IMR-90 (cell line): ENCODE results near the gene RPS5. TPM values are rescaled to one million over a fixed set of nuclear protein-coding genes. Genes with fewer than 3 reads are reported as not detected.
A peak's percentile ranks its signal among the peaks of the same experiment; 100 is the strongest.

Source experiments
- BHLHE40 ChIP-seq: fragments of 150-350 bp; IDR thresholded peaks from 2 replicates; pipeline ENCODE4 v1.6.1; 2016; ENCODE audit warnings: mild to moderate bottlenecking, low read depth, low read length
- MAFK ChIP-seq: IDR thresholded peaks from 2 replicates; pipeline ENCODE4 v1.6.1; 2012; ENCODE audit warnings: low read depth, low read length, improper control_type of control experiment
- MAZ ChIP-seq: IDR thresholded peaks from 2 replicates; pipeline ENCODE4 v1.6.1; 2012; ENCODE audit warnings: low read depth, mild to moderate bottlenecking, low read length, improper control_type of control experiment, moderate library complexity, borderline replicate concordance
- NFE2L2 ChIP-seq: fragments of 150-350 bp; IDR thresholded peaks from 2 replicates; pipeline ENCODE4 v1.6.1; 2016; ENCODE audit warnings: low read depth, mild to moderate bottlenecking, low read length
- RFX5 ChIP-seq: IDR thresholded peaks from 2 replicates; pipeline ENCODE4 v1.8.0; 2012; ENCODE audit warnings: low read depth, mild to moderate bottlenecking, low read length, moderate library complexity
- USF2 ChIP-seq: fragments of 150-350 bp; IDR thresholded peaks from 2 replicates; pipeline ENCODE4 v1.6.1; 2017; ENCODE audit warnings: mild to moderate bottlenecking, antibody characterized with exemption, low read length, low read depth
- polyA plus RNA-seq, 3 experiments: library from polyadenylated mRNA; depleted of rRNA; stranded (reverse); fragments of >200 nt; gene quantifications; 2 replicates each; pipeline ENCODE4 v1.2.3, GENCODE V29; 2012; ENCODE audit warnings: low replicate concordance in 1 of 3
- total RNA-seq: library from RNA; depleted of rRNA; stranded (reverse); fragments of >200 nt; gene quantifications from 2 replicates; pipeline ENCODE4 v1.2.3, GENCODE V29; 2012

The RPS5 gene
- total and polyA plus RNA-seq, 2 of the 4 experiments (the other 2 are of a cell fraction), result 3,265 to 5,858 TPM

DNA sequence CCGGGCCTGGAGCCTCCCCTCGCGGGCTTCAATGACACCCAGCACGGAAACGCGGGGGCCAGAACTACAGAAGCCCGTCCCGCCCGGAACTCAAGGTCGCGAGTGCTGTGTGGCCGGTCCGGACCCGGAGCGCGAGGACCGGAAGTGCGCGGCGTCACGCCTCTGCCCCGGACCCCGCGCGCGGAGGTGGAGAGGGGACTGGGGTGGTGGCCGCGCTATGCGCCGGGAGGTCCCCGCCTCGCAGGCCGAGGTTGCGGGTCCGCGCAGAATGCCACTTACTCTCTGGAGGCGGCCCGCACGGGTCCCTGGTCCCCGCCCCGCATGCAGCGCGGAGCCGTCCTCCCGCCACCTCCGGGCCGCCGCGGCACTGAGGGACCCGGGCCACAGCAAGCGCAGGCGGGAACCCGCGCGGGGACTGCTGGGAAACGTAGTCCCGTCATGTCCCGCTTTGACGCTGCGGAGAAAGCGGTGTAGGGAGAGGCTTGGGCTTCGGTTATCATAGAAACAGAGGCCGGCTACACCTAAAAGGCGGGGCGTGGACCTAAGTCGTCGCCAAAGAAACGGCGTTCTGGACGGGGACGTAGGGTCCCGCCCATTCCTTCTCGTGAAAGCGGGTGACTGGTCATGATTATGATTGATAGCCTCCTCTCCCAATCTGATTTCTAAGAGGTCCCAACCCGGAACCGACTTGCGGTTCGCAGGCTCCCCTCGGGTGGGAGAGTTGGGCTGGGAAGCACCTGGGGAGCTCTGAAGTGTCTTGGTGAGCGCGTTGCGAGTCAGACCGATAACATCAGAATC, 6.2 kb upstream of the RPS5 start, which contains the start of gene ZNF837 (continued):
- TF ChIP-seq USF2 (peak; percentile 33; the same call in 1 of the 2 replicates), RFX5 (no peak), NFE2L2 (0 out of 2 replicates have a peak, but pooled peaks have one; percentile 2), MAZ (peak; percentile 91; the same call in 1 of the 2 replicates), BHLHE40 (peak; percentile 7; the same call in 1 of the 2 replicates), MAFK (no peak)
